K562 (cell line): Measurements from ENCODE around the gene LMF2. TPM values are rescaled to one million over a fixed set of nuclear protein-coding genes. Genes with fewer than 3 reads are reported as not detected.

Experiments
- ATF7 ChIP-seq: fragments of 450-650 bp; IDR thresholded peaks from 2 replicates; pipeline ENCODE4 v1.7.1; 2014; ENCODE audit warnings: mild to moderate bottlenecking, moderate library complexity
- CREB1 ChIP-seq, 2 experiments: sonication (generic) in 1 of 2; formaldehyde crosslinking in 1 of 2; IDR thresholded peaks; 2 replicates each; pipeline versions ENCODE4 v1.6.1 to v1.8.0; 2012 to 2022; ENCODE audit warnings: inconsistent platforms in 1 of 2, mild to moderate bottlenecking in 1 of 2, missing genetic modification reagents in 1 of 2, moderate library complexity in 1 of 2
- CSDE1 ChIP-seq, 2 experiments: fragments of 450-650 bp; IDR thresholded peaks; 2 replicates each; pipeline ENCODE4 v1.6.1; 2016; ENCODE audit warnings: mild to moderate bottlenecking in 1 of 2
- ETV5 ChIP-seq: sonication (generic); formaldehyde crosslinking; IDR thresholded peaks from 2 replicates; pipeline ENCODE4 v1.4.0; 2020; ENCODE audit warnings: low read depth, mild to moderate bottlenecking, missing genetic modification reagents
- KDM5B ChIP-seq: fragments of 200-600 bp; sonication (generic); IDR thresholded peaks from 2 replicates; pipeline ENCODE4 v1.6.1; 2012; ENCODE audit warnings: low read depth, mild to moderate bottlenecking, moderate library complexity, low read length, control low read depth, inconsistent platforms; ENCODE audit not compliant: insufficient replicate concordance
- MCM3 ChIP-seq: fragments of 450-650 bp; IDR thresholded peaks from 2 replicates; pipeline ENCODE4 v1.6.1; 2016
- NEUROD1 ChIP-seq: fragments of 150-350 bp; IDR thresholded peaks from 2 replicates; pipeline ENCODE4 v1.6.1; 2014; ENCODE audit warnings: borderline replicate concordance, low read length, low read depth; ENCODE audit not compliant: partially characterized antibody
- PML ChIP-seq: IDR thresholded peaks from 2 replicates; pipeline ENCODE4 v1.6.1; 2012; ENCODE audit warnings: low read length, inconsistent platforms
- POLR2G ChIP-seq: fragments of 200-400 bp; formaldehyde crosslinking; IDR thresholded peaks from 2 replicates; pipeline ENCODE4 v1.6.1; 2017; ENCODE audit warnings: low read depth, mild to moderate bottlenecking, antibody characterized with exemption, low read length, moderate library complexity
- RBFOX2 ChIP-seq: fragments of 200-400 bp; formaldehyde crosslinking; IDR thresholded peaks from 2 replicates; pipeline ENCODE4 v1.6.1; 2017; ENCODE audit warnings: low read depth, mild to moderate bottlenecking, low read length, moderate library complexity
- RBM17 ChIP-seq: fragments of 200-400 bp; formaldehyde crosslinking; IDR thresholded peaks from 2 replicates; pipeline ENCODE4 v1.6.1; 2017; ENCODE audit warnings: low read depth, mild to moderate bottlenecking, low read length, borderline replicate concordance
- SMAD4 ChIP-seq: fragments of 250-450 bp; sonication (Bioruptor Pico); conservative IDR thresholded peaks from 2 replicates; pipeline ENCODE4 v1.8.0; 2021; ENCODE audit warnings: inconsistent platforms, mild to moderate bottlenecking, moderate library complexity
- ZC3H8 ChIP-seq: fragments of 450-650 bp; IDR thresholded peaks from 2 replicates; pipeline ENCODE4 v1.6.1; 2017
- ZEB2 ChIP-seq: fragments of 450-650 bp; IDR thresholded peaks from 2 replicates; pipeline ENCODE4 v1.6.1; 2016
- ZNF134 ChIP-seq: fragments of 250-450 bp; sonication (Bioruptor Pico); conservative IDR thresholded peaks from 2 replicates; pipeline ENCODE4 v1.4.0; 2020
- ZNF232 ChIP-seq: sonication (generic); formaldehyde crosslinking; IDR thresholded peaks from 2 replicates; pipeline ENCODE4 v1.8.0; 2022; ENCODE audit warnings: mild to moderate bottlenecking, missing genetic modification reagents
- polyA plus RNA-seq, 8 experiments: library from polyadenylated mRNA; depleted of rRNA in 4 of 8; stranded (reverse) in 5 of 8; unstranded in 3 of 8; fragments of >200 nt; fragmentation: Nextera tagmentation in 2 of 8; fragmentation: Illumina TruSeq in 1 of 8; extraction: Ambion mirVana in 2 of 8; extraction: Trizol in 1 of 8; gene quantifications; 2 replicates each; pipeline versions ENCODE4 v1.2.1 to v1.2.3, GENCODE V29; 2011 to 2014; ENCODE audit warnings: inconsistent platforms in 1 of 8, missing spikeins in 1 of 8
- total RNA-seq, 7 experiments: library from RNA; depleted of rRNA in 6 of 7; stranded (reverse); fragments of >200 nt in 6 of 7; fragmentation: Illumina TruSeq in 2 of 7; extraction: Trizol in 2 of 7; gene quantifications; 2 replicates each; pipeline versions ENCODE4 v1.2.1 to v1.2.3, GENCODE V29; 2011 to 2021; ENCODE audit warnings: low replicate concordance in 1 of 7
- TF ChIP-seq, protein P1 (sequence below): fragments of 250-450 bp; sonication (Bioruptor Pico); IDR thresholded peaks from 2 replicates; pipeline ENCODE4 v1.5.0; 2021
- TF ChIP-seq, protein P2 (sequence below): fragments of 250-450 bp; sonication (Bioruptor Pico); IDR thresholded peaks from 2 replicates; pipeline ENCODE4 v1.4.0; 2020
- TF ChIP-seq, protein P3 (sequence below): sonication (generic); formaldehyde crosslinking; IDR thresholded peaks from 2 replicates; pipeline ENCODE4 v1.8.0; 2022; ENCODE audit warnings: mild to moderate bottlenecking, missing genetic modification reagents
- TF ChIP-seq, protein P4 (sequence below): fragments of 450-650 bp; formaldehyde crosslinking; IDR thresholded peaks from 2 replicates; pipeline ENCODE4 v1.4.0; 2020; ENCODE audit warnings: mild to moderate bottlenecking, moderate library complexity
- TF ChIP-seq, protein P5 (sequence below): fragments of 250-450 bp; sonication (Bioruptor Pico); IDR thresholded peaks from 2 replicates; pipeline ENCODE4 v1.4.0; 2020; ENCODE audit warnings: mild to moderate bottlenecking

LMF2 gene
- total and polyA plus RNA-seq, 9 of the 15 experiments (the other 6 are each of a cell fraction or from before 2014, with no cell fraction given) = 0.08 to 37.1 (median 7.6) TPM

DNA sequence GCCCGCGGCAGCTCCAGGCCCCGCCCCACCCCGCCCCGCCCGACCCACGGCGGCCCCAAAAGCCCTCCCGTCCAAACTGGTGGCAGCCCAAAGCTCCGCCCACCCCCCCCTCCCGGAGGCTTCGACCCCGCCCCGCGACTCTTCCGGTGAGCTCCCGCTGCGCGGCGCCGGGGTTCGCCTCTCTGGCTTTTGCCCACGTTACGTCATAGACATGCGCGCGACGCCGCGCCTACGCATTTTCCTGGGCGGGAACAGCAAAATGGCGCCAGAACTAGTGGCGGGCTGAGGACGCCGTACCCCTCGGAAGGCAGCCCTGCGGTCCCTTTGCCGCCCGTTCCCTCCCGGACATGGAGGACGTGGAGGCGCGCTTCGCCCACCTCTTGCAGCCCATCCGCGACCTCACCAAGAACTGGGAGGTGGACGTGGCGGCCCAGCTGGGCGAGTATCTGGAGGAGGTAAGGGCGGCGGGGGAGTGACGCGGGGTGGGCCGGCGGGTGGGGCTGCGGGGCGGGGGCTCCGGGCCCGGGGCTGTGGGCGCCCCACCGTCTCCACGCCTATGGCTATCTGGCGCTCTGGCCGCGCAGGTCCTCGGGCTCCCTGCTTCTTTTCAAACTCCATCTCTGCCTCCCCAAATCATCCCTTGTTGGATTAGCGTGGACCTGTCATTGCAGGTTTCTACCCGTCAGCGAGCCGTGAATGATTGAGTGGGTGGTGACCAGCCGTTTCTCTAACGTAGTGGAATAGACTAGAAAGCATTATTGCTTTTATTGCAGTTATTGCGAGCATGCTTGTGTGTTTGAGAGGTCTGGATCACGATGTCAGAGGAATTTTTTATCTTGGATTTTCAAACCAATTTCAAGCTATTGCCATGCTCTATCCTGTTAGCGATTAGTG, 736 bp upstream of the LMF2 start, which contains the start of gene NCAPH2 (continued):
- TF ChIP-seq CSDE1 (IDR thresholded peaks at IDR 0.05) = peak in 1 of 2 experiments; percentile 76; a peak in 2 of 4 replicates
- peak; percentile 57; the same call in 1 of the 2 replicates for TF ChIP-seq SMAD4
- TF ChIP-seq, protein P1, sequence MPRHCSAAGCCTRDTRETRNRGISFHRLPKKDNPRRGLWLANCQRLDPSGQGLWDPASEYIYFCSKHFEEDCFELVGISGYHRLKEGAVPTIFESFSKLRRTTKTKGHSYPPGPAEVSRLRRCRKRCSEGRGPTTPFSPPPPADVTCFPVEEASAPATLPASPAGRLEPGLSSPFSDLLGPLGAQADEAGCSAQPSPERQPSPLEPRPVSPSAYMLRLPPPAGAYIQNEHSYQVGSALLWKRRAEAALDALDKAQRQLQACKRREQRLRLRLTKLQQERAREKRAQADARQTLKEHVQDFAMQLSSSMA (CRISPR knock-in tag) = no peak
- TF ChIP-seq ATF7 = peak; percentile 94
- TF ChIP-seq, protein P2, sequence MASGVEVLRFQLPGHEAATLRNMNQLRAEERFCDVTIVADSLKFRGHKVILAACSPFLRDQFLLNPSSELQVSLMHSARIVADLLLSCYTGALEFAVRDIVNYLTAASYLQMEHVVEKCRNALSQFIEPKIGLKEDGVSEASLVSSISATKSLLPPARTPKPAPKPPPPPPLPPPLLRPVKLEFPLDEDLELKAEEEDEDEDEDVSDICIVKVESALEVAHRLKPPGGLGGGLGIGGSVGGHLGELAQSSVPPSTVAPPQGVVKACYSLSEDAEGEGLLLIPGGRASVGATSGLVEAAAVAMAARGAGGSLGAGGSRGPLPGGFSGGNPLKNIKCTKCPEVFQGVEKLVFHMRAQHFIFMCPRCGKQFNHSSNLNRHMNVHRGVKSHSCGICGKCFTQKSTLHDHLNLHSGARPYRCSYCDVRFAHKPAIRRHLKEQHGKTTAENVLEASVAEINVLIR (CRISPR knock-in tag) = peak; percentile 95
- TF ChIP-seq, protein P3, sequence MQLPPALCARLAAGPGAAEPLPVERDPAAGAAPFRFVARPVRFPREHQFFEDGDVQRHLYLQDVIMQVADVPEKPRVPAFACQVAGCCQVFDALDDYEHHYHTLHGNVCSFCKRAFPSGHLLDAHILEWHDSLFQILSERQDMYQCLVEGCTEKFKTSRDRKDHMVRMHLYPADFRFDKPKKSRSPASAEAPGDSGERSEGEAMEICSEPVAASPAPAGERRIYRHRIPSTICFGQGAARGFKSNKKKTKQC = no peak
- TF ChIP-seq MCM3 = no peak
- TF ChIP-seq CREB1 (IDR thresholded peaks at IDR 0.05) = peak; percentile 98
- TF ChIP-seq CREB1 (CRISPR knock-in tag; IDR thresholded peaks at IDR 0.05) = peak; percentile 97
- TF ChIP-seq ZEB2 = no peak
- TF ChIP-seq POLR2G = peak; percentile 91
- TF ChIP-seq ZNF134 (CRISPR knock-in tag) = no peak
- peak; percentile 46 for TF ChIP-seq NEUROD1
- TF ChIP-seq, protein P4, sequence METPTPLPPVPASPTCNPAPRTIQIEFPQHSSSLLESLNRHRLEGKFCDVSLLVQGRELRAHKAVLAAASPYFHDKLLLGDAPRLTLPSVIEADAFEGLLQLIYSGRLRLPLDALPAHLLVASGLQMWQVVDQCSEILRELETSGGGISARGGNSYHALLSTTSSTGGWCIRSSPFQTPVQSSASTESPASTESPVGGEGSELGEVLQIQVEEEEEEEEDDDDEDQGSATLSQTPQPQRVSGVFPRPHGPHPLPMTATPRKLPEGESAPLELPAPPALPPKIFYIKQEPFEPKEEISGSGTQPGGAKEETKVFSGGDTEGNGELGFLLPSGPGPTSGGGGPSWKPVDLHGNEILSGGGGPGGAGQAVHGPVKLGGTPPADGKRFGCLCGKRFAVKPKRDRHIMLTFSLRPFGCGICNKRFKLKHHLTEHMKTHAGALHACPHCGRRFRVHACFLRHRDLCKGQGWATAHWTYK = 0 out of 2 replicates have a peak, but pooled peaks have one; percentile 49
- TF ChIP-seq RBFOX2 = peak; percentile 92
- no peak for TF ChIP-seq ZNF232
- no peak for TF ChIP-seq ZC3H8
- TF ChIP-seq RBM17 = no peak
- TF ChIP-seq PML = peak; percentile 70
- TF ChIP-seq ETV5 (CRISPR knock-in tag) = no peak
- TF ChIP-seq KDM5B = peak; percentile 84
- TF ChIP-seq, protein P5, sequence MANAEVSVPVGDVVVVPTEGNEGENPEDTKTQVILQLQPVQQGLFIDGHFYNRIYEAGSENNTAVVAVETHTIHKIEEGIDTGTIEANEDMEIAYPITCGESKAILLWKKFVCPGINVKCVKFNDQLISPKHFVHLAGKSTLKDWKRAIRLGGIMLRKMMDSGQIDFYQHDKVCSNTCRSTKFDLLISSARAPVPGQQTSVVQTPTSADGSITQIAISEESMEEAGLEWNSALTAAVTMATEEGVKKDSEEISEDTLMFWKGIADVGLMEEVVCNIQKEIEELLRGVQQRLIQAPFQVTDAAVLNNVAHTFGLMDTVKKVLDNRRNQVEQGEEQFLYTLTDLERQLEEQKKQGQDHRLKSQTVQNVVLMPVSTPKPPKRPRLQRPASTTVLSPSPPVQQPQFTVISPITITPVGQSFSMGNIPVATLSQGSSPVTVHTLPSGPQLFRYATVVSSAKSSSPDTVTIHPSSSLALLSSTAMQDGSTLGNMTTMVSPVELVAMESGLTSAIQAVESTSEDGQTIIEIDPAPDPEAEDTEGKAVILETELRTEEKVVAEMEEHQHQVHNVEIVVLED = peak; percentile 60
